Peyer's patch (tissue), 4 donors: ENCODE results near the gene CYP19A1.

ENCODE experiments used
- CTCF ChIP-seq, 6 experiments: fragments of 450-650 bp in 4 of 6; fragments of 200-600 bp in 2 of 6; sonication (generic) in 1 of 6; IDR thresholded peaks; one replicate each; pipeline ENCODE4 v1.5.1; 2017 to 2019; ENCODE audit warnings: antibody characterized with exemption in 6 of 6, mild to moderate bottlenecking in 3 of 6, moderate library complexity in 1 of 6
- POLR2A ChIP-seq, 2 donors: fragments of 450-650 bp; IDR thresholded peaks; one replicate each; pipeline ENCODE4 v1.5.1; 2017; ENCODE audit warnings: antibody characterized with exemption in 2 of 2, mild to moderate bottlenecking in 2 of 2, moderate library complexity in 2 of 2

GRCh38 chr15:51162865-51163762 lies 175.3 kb downstream of the CYP19A1 start:
- TF ChIP-seq POLR2A (IDR thresholded peaks at IDR 0.05) (no peak), CTCF (IDR thresholded peaks at IDR 0.05) (peak; percentile 60 to 90 (median 74))
